Liver (tissue), 9 donors: Measurements from ENCODE around the gene TK1. TPM values are rescaled to one million over a fixed set of nuclear protein-coding genes. Genes with fewer than 3 reads are reported as not detected.

Experiments
- DNase-seq: peaks from one replicate; pipeline ENCODE4 v3.0.0-alpha.2; 2017; ENCODE audit warnings: low spot score
- H3K27ac ChIP-seq, 2 donors: one replicate each; pipeline ENCODE4 v1.7.0; 2013; ENCODE audit warnings: inconsistent platforms in 2 of 2, low read length in 2 of 2, control low read depth in 1 of 2, low read depth in 1 of 2, mild to moderate bottlenecking in 1 of 2
- H3K27me3 ChIP-seq, 4 donors: one replicate each; pipeline versions ENCODE4 v1.6.1 to v1.7.0; 2013; ENCODE audit warnings: low read length in 3 of 4, inconsistent platforms in 1 of 4, mild to moderate bottlenecking in 1 of 4, moderate library complexity in 1 of 4; ENCODE audit not compliant: control insufficient read depth in 4 of 4, insufficient read depth in 4 of 4
- H3K36me3 ChIP-seq, 4 donors: one replicate each; pipeline versions ENCODE4 v1.6.1 to v1.7.0; 2013; ENCODE audit warnings: low read length in 3 of 4, mild to moderate bottlenecking in 3 of 4, low read depth in 1 of 4, moderate library complexity in 1 of 4; ENCODE audit not compliant: control insufficient read depth in 4 of 4, insufficient read depth in 3 of 4
- H3K4me1 ChIP-seq, 4 donors: one replicate each; pipeline versions ENCODE4 v1.6.1 to v1.7.0; 2013; ENCODE audit warnings: low read length in 3 of 4, mild to moderate bottlenecking in 3 of 4, moderate library complexity in 1 of 4; ENCODE audit not compliant: control insufficient read depth in 4 of 4, insufficient read depth in 4 of 4
- H3K4me3 ChIP-seq, 3 donors: one replicate each; pipeline versions ENCODE4 v1.6.1 to v1.7.0; 2013; ENCODE audit warnings: low read length in 3 of 3, control low read depth in 1 of 3, low read depth in 1 of 3, mild to moderate bottlenecking in 1 of 3
- H3K9ac ChIP-seq, 2 donors: one replicate each; pipeline ENCODE4 v1.7.0; 2013; ENCODE audit warnings: low read length in 2 of 2, mild to moderate bottlenecking in 2 of 2, moderate library complexity in 2 of 2, control low read depth in 1 of 2, low read depth in 1 of 2
- H3K9me3 ChIP-seq, 4 donors: one replicate each; pipeline versions ENCODE4 v1.6.1 to v1.7.0; 2013; ENCODE audit warnings: low read length in 3 of 4; ENCODE audit not compliant: control insufficient read depth in 4 of 4
- FOXA1 ChIP-seq: IDR thresholded peaks from 2 replicates; pipeline ENCODE4 v1.6.1; 2016; ENCODE audit warnings: antibody characterized with exemption
- GABPA ChIP-seq, 2 donors: IDR thresholded peaks in 1 of 2; conservative IDR thresholded peaks in 1 of 2; 2 replicates each; pipeline ENCODE4 v1.6.1; 2016; ENCODE audit warnings: antibody characterized with exemption in 2 of 2, mild to moderate bottlenecking in 1 of 2, moderate library complexity in 1 of 2
- HNF4A ChIP-seq, 2 donors: conservative IDR thresholded peaks; 2 replicates each; pipeline ENCODE4 v1.6.1; 2016; ENCODE audit warnings: antibody characterized with exemption in 2 of 2, mild to moderate bottlenecking in 2 of 2
- HNF4G ChIP-seq: IDR thresholded peaks from 2 replicates; pipeline ENCODE4 v1.6.1; 2016; ENCODE audit warnings: antibody characterized with exemption
- JUND ChIP-seq, 2 donors: IDR thresholded peaks; 2 replicates each; pipeline ENCODE4 v1.6.1; 2016; ENCODE audit warnings: antibody characterized with exemption in 2 of 2
- NR2F2 ChIP-seq: IDR thresholded peaks from 2 replicates; pipeline ENCODE4 v1.6.1; 2016; ENCODE audit warnings: antibody characterized with exemption
- RAD21 ChIP-seq, 2 donors: IDR thresholded peaks; 2 replicates each; pipeline ENCODE4 v1.6.1; 2016; ENCODE audit warnings: antibody characterized with exemption in 2 of 2, mild to moderate bottlenecking in 2 of 2
- RXRA ChIP-seq, 2 donors: IDR thresholded peaks; 2 replicates each; pipeline ENCODE4 v1.6.1; 2017 to 2018; ENCODE audit warnings: antibody characterized with exemption in 2 of 2, mild to moderate bottlenecking in 1 of 2
- TAF1 ChIP-seq: conservative IDR thresholded peaks from 2 replicates; pipeline ENCODE4 v1.6.1; 2016; ENCODE audit warnings: antibody characterized with exemption, mild to moderate bottlenecking
- WGBS: extraction: QIAGEN DNeasy Blood & Tissue Kit; methylation state at CpG from one replicate; pipeline ENCODE4 v1.1.7; 2013; 5-methylcytosine and 5-hydroxymethylcytosine counted together
- polyA plus RNA-seq, 2 donors: library from polyadenylated mRNA; stranded (reverse) in 1 of 2; unstranded in 1 of 2; fragments of 200-250 nt in 1 of 2; fragments of >200 nt in 1 of 2; fragmentation: Nextera tagmentation in 1 of 2; extraction: Ambion mirVana in 1 of 2; gene quantifications; one replicate each; pipeline versions ENCODE4 v1.2.1 to v1.2.3, GENCODE V29; 2013 to 2015
- total RNA-seq, 2 donors: library from RNA; depleted of rRNA; stranded (reverse); fragments of >200 nt; gene quantifications; one replicate each; pipeline ENCODE4 v1.2.3, GENCODE V29; 2014
- TF ChIP-seq, protein P1 (sequence below): IDR thresholded peaks from 2 replicates; pipeline ENCODE4 v1.6.1; 2016; ENCODE audit warnings: antibody characterized with exemption
- TF ChIP-seq, protein P2 (sequence below): IDR thresholded peaks from 2 replicates; pipeline ENCODE4 v1.6.1; 2016; ENCODE audit warnings: antibody characterized with exemption
- TF ChIP-seq, protein P3 (sequence below): IDR thresholded peaks from 2 replicates; pipeline ENCODE4 v1.6.1; 2016; ENCODE audit warnings: antibody characterized with exemption, mild to moderate bottlenecking
- TF ChIP-seq, protein P4 (sequence below): IDR thresholded peaks from 2 replicates; pipeline ENCODE4 v1.6.1; 2016; ENCODE audit warnings: antibody characterized with exemption
- TF ChIP-seq, protein P5 (sequence below): fragments of 150-350 bp; IDR thresholded peaks from 2 replicates; pipeline ENCODE4 v1.5.1; 2017; ENCODE audit warnings: improper control_type of control experiment, low read depth, low read length; ENCODE audit not compliant: missing input control
- donor health status: healthy.
- donor health status: healthy.
- donor health status: healthy.
- donor health status: healthy.
- donor health status: healthy.

Gene TK1
- total and polyA plus RNA-seq, 4 donors, result 0.84 to 97.6 (median 10.1) TPM

DNA sequence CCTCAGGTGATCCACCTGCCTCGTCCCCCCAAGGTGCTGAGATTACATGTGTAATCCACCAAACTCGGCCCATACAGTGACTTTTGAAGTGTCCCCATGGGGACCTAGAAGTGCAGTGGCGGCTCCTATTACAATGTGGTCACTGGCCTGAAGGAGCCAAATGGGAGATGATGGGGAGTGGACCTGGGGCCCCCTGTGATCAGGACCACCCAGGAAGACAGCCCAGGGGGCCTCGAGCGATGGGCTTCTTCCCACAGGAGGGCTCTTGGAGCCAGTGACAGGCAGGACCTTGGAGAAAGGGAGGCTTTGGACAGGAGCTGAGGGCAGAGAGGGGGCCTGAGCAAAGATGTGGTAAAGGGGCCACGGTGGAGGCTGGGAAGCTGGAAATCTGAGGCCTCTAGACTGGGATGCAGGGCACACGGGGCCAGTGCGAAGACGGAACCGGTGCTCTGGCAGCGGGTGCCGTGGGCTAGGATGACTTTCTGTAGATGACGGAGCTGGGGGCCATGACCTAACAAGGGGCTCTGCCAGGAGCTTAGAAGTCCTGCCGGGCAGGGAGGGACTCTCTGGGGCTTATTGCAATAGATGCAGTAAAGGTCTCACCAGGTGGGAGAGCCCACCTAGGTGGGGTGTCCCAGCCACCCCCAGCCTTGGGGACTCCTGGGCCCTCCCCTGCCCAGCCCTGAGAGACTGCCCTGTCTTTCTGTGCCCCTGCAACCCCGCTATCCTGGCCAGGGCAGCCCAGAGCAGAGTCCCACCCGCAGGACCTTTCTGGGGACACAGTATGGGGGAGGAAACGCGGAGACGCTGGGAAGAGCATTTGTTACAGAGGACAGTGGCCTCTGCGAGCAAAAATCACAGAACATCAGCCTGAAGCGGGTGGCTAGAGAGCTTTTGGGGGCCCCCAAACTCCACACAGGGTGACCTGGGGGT lies 43.4 kb downstream of the TK1 start:
- no peak overlapping the region for H3K9ac ChIP-seq
- H3K27me3 ChIP-seq, result no peaks in the 10 kb centered on the region
- peaks cover 6 to 22% (median 15%) of the 10 kb centered on the region in 4 donors for H3K4me1 ChIP-seq
- H3K4me3 ChIP-seq, result no peak overlapping the region
- DNase-seq, result no peak
- 87% methylated on average over 21 of the region's 21 CpGs for WGBS
- TF ChIP-seq, protein P1, sequence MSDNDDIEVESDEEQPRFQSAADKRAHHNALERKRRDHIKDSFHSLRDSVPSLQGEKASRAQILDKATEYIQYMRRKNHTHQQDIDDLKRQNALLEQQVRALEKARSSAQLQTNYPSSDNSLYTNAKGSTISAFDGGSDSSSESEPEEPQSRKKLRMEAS, result no peak
- TF ChIP-seq RAD21 (IDR thresholded peaks at IDR 0.05), result no peak
- TF ChIP-seq FOXA1, result no peak
- no peak for TF ChIP-seq NR2F2
- TF ChIP-seq, protein P2, sequence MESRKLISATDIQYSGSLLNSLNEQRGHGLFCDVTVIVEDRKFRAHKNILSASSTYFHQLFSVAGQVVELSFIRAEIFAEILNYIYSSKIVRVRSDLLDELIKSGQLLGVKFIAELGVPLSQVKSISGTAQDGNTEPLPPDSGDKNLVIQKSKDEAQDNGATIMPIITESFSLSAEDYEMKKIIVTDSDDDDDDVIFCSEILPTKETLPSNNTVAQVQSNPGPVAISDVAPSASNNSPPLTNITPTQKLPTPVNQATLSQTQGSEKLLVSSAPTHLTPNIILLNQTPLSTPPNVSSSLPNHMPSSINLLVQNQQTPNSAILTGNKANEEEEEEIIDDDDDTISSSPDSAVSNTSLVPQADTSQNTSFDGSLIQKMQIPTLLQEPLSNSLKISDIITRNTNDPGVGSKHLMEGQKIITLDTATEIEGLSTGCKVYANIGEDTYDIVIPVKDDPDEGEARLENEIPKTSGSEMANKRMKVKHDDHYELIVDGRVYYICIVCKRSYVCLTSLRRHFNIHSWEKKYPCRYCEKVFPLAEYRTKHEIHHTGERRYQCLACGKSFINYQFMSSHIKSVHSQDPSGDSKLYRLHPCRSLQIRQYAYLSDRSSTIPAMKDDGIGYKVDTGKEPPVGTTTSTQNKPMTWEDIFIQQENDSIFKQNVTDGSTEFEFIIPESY, result no peak
- no peak for TF ChIP-seq TAF1
- no peak for TF ChIP-seq HNF4A (conservative IDR thresholded peaks at IDR 0.05)
- no peak for TF ChIP-seq GABPA (IDR thresholded peaks at IDR 0.05 in 1 of 2, conservative IDR thresholded peaks at IDR 0.05 in 1 of 2)
- TF ChIP-seq, protein P3, sequence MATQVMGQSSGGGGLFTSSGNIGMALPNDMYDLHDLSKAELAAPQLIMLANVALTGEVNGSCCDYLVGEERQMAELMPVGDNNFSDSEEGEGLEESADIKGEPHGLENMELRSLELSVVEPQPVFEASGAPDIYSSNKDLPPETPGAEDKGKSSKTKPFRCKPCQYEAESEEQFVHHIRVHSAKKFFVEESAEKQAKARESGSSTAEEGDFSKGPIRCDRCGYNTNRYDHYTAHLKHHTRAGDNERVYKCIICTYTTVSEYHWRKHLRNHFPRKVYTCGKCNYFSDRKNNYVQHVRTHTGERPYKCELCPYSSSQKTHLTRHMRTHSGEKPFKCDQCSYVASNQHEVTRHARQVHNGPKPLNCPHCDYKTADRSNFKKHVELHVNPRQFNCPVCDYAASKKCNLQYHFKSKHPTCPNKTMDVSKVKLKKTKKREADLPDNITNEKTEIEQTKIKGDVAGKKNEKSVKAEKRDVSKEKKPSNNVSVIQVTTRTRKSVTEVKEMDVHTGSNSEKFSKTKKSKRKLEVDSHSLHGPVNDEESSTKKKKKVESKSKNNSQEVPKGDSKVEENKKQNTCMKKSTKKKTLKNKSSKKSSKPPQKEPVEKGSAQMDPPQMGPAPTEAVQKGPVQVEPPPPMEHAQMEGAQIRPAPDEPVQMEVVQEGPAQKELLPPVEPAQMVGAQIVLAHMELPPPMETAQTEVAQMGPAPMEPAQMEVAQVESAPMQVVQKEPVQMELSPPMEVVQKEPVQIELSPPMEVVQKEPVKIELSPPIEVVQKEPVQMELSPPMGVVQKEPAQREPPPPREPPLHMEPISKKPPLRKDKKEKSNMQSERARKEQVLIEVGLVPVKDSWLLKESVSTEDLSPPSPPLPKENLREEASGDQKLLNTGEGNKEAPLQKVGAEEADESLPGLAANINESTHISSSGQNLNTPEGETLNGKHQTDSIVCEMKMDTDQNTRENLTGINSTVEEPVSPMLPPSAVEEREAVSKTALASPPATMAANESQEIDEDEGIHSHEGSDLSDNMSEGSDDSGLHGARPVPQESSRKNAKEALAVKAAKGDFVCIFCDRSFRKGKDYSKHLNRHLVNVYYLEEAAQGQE, result no peak
- no peak for TF ChIP-seq RXRA (IDR thresholded peaks at IDR 0.05)
- TF ChIP-seq JUND (IDR thresholded peaks at IDR 0.05), result no peak
- TF ChIP-seq, protein P4, sequence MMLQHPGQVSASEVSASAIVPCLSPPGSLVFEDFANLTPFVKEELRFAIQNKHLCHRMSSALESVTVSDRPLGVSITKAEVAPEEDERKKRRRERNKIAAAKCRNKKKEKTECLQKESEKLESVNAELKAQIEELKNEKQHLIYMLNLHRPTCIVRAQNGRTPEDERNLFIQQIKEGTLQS, result no peak
- TF ChIP-seq, protein P5, sequence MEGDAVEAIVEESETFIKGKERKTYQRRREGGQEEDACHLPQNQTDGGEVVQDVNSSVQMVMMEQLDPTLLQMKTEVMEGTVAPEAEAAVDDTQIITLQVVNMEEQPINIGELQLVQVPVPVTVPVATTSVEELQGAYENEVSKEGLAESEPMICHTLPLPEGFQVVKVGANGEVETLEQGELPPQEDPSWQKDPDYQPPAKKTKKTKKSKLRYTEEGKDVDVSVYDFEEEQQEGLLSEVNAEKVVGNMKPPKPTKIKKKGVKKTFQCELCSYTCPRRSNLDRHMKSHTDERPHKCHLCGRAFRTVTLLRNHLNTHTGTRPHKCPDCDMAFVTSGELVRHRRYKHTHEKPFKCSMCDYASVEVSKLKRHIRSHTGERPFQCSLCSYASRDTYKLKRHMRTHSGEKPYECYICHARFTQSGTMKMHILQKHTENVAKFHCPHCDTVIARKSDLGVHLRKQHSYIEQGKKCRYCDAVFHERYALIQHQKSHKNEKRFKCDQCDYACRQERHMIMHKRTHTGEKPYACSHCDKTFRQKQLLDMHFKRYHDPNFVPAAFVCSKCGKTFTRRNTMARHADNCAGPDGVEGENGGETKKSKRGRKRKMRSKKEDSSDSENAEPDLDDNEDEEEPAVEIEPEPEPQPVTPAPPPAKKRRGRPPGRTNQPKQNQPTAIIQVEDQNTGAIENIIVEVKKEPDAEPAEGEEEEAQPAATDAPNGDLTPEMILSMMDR, result no peak
- no peak for TF ChIP-seq HNF4G
- H3K36me3 ChIP-seq, result no peaks in the 10 kb centered on the region
- no peaks in the 10 kb centered on the region for H3K9me3 ChIP-seq
- H3K27ac ChIP-seq, result peak overlapping the region; percentile 52 to 58
